ENCODE data around the gene SLC7A6.

Gene SLC7A6

DNA sequence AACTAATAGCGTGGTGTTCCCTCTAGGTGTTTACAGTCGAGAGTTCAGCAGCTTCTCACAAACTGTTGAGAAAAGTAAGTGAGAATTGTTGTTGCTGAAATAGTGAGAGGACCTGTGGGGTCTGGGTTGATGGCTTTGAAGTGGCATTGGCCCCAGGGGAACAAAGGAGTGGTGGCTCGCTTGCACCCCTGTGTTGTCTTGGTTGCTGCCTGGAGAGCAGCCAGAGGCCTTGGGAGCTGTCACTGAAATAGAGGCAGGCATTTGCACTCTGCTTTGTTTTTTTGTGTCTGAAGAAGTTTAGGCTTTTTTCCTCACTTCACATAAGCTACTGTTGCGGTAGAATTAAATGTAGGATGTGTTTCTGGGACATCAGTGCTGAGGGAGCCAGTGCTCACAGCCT lies 83.3 kb downstream of the SLC7A6 start:
- TF ChIP-seq, protein P1, sequence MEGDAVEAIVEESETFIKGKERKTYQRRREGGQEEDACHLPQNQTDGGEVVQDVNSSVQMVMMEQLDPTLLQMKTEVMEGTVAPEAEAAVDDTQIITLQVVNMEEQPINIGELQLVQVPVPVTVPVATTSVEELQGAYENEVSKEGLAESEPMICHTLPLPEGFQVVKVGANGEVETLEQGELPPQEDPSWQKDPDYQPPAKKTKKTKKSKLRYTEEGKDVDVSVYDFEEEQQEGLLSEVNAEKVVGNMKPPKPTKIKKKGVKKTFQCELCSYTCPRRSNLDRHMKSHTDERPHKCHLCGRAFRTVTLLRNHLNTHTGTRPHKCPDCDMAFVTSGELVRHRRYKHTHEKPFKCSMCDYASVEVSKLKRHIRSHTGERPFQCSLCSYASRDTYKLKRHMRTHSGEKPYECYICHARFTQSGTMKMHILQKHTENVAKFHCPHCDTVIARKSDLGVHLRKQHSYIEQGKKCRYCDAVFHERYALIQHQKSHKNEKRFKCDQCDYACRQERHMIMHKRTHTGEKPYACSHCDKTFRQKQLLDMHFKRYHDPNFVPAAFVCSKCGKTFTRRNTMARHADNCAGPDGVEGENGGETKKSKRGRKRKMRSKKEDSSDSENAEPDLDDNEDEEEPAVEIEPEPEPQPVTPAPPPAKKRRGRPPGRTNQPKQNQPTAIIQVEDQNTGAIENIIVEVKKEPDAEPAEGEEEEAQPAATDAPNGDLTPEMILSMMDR (IDR thresholded peaks at IDR 0.05; ENCODE audit: low read depth, low read length), result no peak
- no peak overlapping the region for H3K4me3 ChIP-seq (ENCODE audit: low read depth, low read length)

GRCh38 chr16:68348639-68349445 lies 84.5 kb downstream of the SLC7A6 start:
- H3K4me3 ChIP-seq (ENCODE audit: low read depth, low read length), result no peak overlapping the region
- TF ChIP-seq, protein P1 (IDR thresholded peaks at IDR 0.05; ENCODE audit: low read depth, low read length), result no peak

DNA sequence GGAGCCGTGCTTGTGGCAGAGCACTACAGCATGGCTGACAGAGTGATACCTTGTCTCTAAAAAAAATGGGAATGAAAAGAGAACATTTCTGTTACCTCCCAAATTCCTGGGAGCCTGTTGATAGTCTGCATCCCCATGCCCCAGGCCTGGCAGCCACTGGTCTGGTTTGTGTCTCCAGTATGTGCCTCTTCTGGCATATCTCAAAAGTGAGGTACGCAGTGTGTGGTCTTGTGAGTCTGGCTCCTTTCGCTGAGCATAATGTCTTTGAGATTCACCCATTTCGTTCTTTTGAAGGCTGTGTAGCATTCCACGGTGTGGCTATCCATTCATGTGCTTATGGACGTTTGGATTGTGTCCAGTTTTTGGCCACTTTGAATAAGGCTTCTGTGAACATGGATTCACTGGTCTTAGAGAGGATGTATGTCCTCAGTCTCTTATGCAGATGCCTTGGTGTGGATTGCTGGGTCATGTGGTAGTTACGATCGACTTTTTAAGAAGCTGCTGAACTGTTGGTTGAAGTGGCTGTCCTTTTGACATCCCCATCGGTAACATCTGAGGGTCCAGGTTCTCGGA lies 85.6 kb downstream of the SLC7A6 start:
- no peak overlapping the region for H3K4me3 ChIP-seq (ENCODE audit: low read depth, low read length)
- TF ChIP-seq, protein P1 (IDR thresholded peaks at IDR 0.05; ENCODE audit: low read depth, low read length), result no peak

DNA sequence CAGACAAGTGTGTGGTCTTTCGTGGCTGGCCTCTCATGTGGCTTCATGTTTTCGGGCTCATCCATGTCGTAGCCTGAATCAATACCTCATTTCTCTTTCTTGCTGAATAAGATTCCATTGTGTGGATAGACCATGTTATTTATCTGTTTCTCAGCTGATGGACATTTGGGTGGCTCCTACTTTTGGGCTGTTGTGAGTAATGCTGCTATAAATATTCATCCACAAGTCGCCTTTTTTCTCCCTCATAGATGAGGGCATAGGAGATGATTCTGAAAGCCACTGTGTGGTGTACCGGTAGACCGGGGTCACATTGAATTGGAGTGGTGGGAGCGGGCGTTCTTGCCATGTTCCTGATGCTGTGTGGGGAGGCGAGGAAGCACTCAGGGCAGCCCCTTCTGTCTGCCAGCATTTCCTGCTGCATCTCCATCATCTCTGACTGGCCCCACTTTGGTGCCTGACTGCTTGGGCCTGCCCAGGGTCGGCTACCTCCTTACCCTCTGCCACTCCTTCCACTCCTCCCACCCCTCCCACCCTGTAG lies 86.6 kb downstream of the SLC7A6 start:
- TF ChIP-seq, protein P1 (IDR thresholded peaks at IDR 0.05; ENCODE audit: low read depth, low read length), result no peak
- H3K4me3 ChIP-seq (ENCODE audit: low read depth, low read length), result no peak overlapping the region
